K562 (cell line): ENCODE data around the gene ARHGAP42. TPM values are rescaled to one million over a fixed set of nuclear protein-coding genes. Genes with fewer than 3 reads are reported as not detected.

ENCODE experiments used
- CBX2 ChIP-seq: fragments of 200-600 bp; sonication (generic); IDR thresholded peaks from one replicate; pipeline ENCODE4 v1.6.1; 2012; ENCODE audit warnings: mild to moderate bottlenecking, low read length, inconsistent platforms; ENCODE audit not compliant: insufficient read depth, poor library complexity, severe bottlenecking
- CCNT2 ChIP-seq: IDR thresholded peaks from 2 replicates; pipeline ENCODE4 v1.6.1; 2011; ENCODE audit warnings: borderline replicate concordance, low read depth, mild to moderate bottlenecking, moderate library complexity, mixed read lengths, low read length; ENCODE audit not compliant: insufficient read length; ENCODE audit errors: extremely low read depth
- DPF2 ChIP-seq: fragments of 450-650 bp; IDR thresholded peaks from 2 replicates; pipeline ENCODE4 v1.6.1; 2016
- EP300 ChIP-seq: IDR thresholded peaks from 2 replicates; pipeline ENCODE4 v1.6.1; 2012; ENCODE audit warnings: low read length, improper control_type of control experiment
- ETS2 ChIP-seq: IDR thresholded peaks from 2 replicates; pipeline ENCODE4 v1.6.1; 2016; ENCODE audit warnings: borderline replicate concordance, missing genetic modification characterization, mild to moderate bottlenecking, moderate library complexity, missing compliant biosample characterization; ENCODE audit not compliant: poor library complexity, severe bottlenecking
- FUS ChIP-seq: fragments of 200-400 bp; formaldehyde crosslinking; optimal IDR thresholded peaks from 2 replicates; pipeline ENCODE3; 2017; ENCODE audit warnings: low read depth, low read length
- JUNB ChIP-seq: fragments of 450-650 bp; formaldehyde crosslinking; conservative IDR thresholded peaks from 2 replicates; pipeline ENCODE4 v1.4.0; 2020; ENCODE audit warnings: mild to moderate bottlenecking
- JUND ChIP-seq, 2 experiments: IDR thresholded peaks; 2 replicates in 1 of 2; 3 replicates in 1 of 2; pipeline ENCODE4 v1.6.1; 2011; ENCODE audit warnings: borderline replicate concordance in 2 of 2, low read depth in 2 of 2, low read length in 2 of 2, improper control_type of control experiment in 1 of 2, missing biosample characterization in 1 of 2, missing genetic modification characterization in 1 of 2, missing genetic modification reagents in 1 of 2
- KDM1A ChIP-seq, 2 experiments: fragments of 450-650 bp; IDR thresholded peaks; 2 replicates each; pipeline ENCODE4 v1.6.1; 2016; ENCODE audit warnings: mild to moderate bottlenecking in 2 of 2
- NR2F6 ChIP-seq: fragments of 450-650 bp; formaldehyde crosslinking; IDR thresholded peaks from 2 replicates; pipeline ENCODE4 v1.4.0; 2020; ENCODE audit warnings: mild to moderate bottlenecking
- POLR2B ChIP-seq: fragments of 450-650 bp; IDR thresholded peaks from 2 replicates; pipeline ENCODE4 v1.6.1; 2018; ENCODE audit warnings: low read depth; ENCODE audit not compliant: partially characterized antibody
- RAD21 ChIP-seq, 2 experiments: fragments of 250-450 bp in 1 of 2; fragments of 450-650 bp in 1 of 2; sonication (Bioruptor Pico) in 1 of 2; formaldehyde crosslinking in 1 of 2; IDR thresholded peaks in 1 of 2; conservative IDR thresholded peaks in 1 of 2; 2 replicates each; pipeline versions ENCODE4 v1.4.0 to v1.8.0; 2020 to 2022; ENCODE audit warnings: mild to moderate bottlenecking in 2 of 2, moderate library complexity in 1 of 2
- RBM22 ChIP-seq: fragments of 200-400 bp; formaldehyde crosslinking; IDR thresholded peaks from 2 replicates; pipeline ENCODE4 v1.6.1; 2018; ENCODE audit warnings: low read length, low read depth; ENCODE audit not compliant: poor library complexity, severe bottlenecking
- SMARCA4 ChIP-seq: fragments of 450-650 bp; IDR thresholded peaks from 2 replicates; pipeline ENCODE4 v1.6.1; 2016
- SRSF9 ChIP-seq: fragments of 200-400 bp; formaldehyde crosslinking; IDR thresholded peaks from 2 replicates; pipeline ENCODE4 v1.6.1; 2017; ENCODE audit warnings: low read depth, low read length, borderline replicate concordance
- TCFL5 ChIP-seq: fragments of 250-450 bp; sonication (Bioruptor Pico); conservative IDR thresholded peaks from 2 replicates; pipeline ENCODE4 v1.6.1; 2021; ENCODE audit warnings: mild to moderate bottlenecking, moderate library complexity, matching md5 sums
- ZNF224 ChIP-seq: sonication (generic); formaldehyde crosslinking; IDR thresholded peaks from 2 replicates; pipeline ENCODE4 v1.8.0; 2022; ENCODE audit warnings: mild to moderate bottlenecking, missing genetic modification reagents
- ZNF644 ChIP-seq: fragments of 200-800 bp; sonication (Bioruptor generic); IDR thresholded peaks from 2 replicates; pipeline ENCODE4 v1.6.1; 2016; ENCODE audit warnings: low read depth, missing genetic modification characterization, missing compliant biosample characterization
- ZNF695 ChIP-seq: fragments of 450-650 bp; formaldehyde crosslinking; IDR thresholded peaks from 2 replicates; pipeline ENCODE4 v1.4.0; 2020; ENCODE audit warnings: mild to moderate bottlenecking, moderate library complexity
- polyA plus RNA-seq, 8 experiments: library from polyadenylated mRNA; depleted of rRNA in 4 of 8; stranded (reverse) in 5 of 8; unstranded in 3 of 8; fragments of >200 nt; fragmentation: Nextera tagmentation in 2 of 8; fragmentation: Illumina TruSeq in 1 of 8; extraction: Ambion mirVana in 2 of 8; extraction: Trizol in 1 of 8; gene quantifications; 2 replicates each; pipeline versions ENCODE4 v1.2.1 to v1.2.3, GENCODE V29; 2011 to 2014; ENCODE audit warnings: inconsistent platforms in 1 of 8, missing spikeins in 1 of 8
- total RNA-seq, 7 experiments: library from RNA; depleted of rRNA in 6 of 7; stranded (reverse); fragments of >200 nt in 6 of 7; fragmentation: Illumina TruSeq in 2 of 7; extraction: Trizol in 2 of 7; gene quantifications; 2 replicates each; pipeline versions ENCODE4 v1.2.1 to v1.2.3, GENCODE V29; 2011 to 2021; ENCODE audit warnings: low replicate concordance in 1 of 7
- TF ChIP-seq, protein P1 (sequence below): fragments of 250-450 bp; sonication (Bioruptor Pico); IDR thresholded peaks from 2 replicates; pipeline ENCODE4 v1.5.1; 2021; ENCODE audit warnings: mild to moderate bottlenecking
- TF ChIP-seq, protein P2 (sequence below): sonication (generic); formaldehyde crosslinking; IDR thresholded peaks from 2 replicates; pipeline ENCODE4 v1.8.1; 2023; ENCODE audit warnings: mild to moderate bottlenecking, missing genetic modification reagents, moderate library complexity
- TF ChIP-seq, protein P3 (sequence below): sonication (generic); formaldehyde crosslinking; IDR thresholded peaks from 2 replicates; pipeline ENCODE4 v1.8.1; 2023; ENCODE audit warnings: mild to moderate bottlenecking, missing genetic modification reagents
- TF ChIP-seq, protein P4 (sequence below): fragments of 200-800 bp; sonication (Bioruptor generic); IDR thresholded peaks from 2 replicates; pipeline ENCODE4 v1.6.1; 2017; ENCODE audit warnings: missing genetic modification characterization, missing compliant biosample characterization

Gene ARHGAP42
- total and polyA plus RNA-seq, 9 of the 15 experiments (the other 6 are each of a cell fraction or from before 2014, with no cell fraction given) = 0.95 to 6.1 (median 2.4) TPM

DNA sequence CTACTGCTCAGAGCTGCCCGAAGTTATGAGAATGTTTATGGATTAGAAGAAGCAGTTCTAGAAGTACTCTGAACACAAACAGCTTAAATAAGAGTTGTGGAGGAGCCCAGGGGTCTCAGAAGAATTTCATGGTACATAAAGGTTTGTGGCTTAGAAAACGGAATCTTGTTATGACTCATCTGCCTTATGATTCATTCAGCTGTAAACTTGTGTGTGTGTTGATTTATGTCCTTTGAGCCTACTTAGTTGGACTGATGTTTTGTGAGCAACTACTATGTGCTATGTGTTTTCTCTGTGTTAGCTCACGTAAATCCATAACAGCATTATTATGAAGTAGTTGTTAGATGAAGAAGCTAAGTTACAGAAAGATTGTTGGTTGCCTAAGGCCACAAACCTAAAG is 238.8 kb downstream of the ARHGAP42 start (continued):
- TF ChIP-seq, protein P1, sequence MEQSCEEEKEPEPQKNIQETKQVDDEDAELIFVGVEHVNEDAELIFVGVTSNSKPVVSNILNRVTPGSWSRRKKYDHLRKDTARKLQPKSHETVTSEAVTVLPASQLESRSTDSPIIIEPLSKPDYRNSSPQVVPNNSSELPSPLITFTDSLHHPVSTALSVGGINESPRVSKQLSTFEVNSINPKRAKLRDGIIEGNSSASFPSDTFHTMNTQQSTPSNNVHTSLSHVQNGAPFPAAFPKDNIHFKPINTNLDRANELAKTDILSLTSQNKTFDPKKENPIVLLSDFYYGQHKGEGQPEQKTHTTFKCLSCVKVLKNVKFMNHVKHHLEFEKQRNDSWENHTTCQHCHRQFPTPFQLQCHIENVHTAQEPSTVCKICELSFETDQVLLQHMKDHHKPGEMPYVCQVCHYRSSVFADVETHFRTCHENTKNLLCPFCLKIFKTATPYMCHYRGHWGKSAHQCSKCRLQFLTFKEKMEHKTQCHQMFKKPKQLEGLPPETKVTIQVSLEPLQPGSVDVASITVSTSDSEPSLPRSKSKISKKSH (CRISPR knock-in tag) = no peak
- peak; percentile 63; the same call in 1 of the 2 replicates for TF ChIP-seq SMARCA4
- no peak for TF ChIP-seq EP300
- peak; percentile 88 for TF ChIP-seq JUND (IDR thresholded peaks at IDR 0.05; ENCODE audit: borderline replicate concordance, low read depth, low read length)
- peak; percentile 88; the same call in 2 of the 3 replicates for TF ChIP-seq JUND (tag; IDR thresholded peaks at IDR 0.05; ENCODE audit: borderline replicate concordance, low read depth, low read length)
- TF ChIP-seq JUNB (CRISPR knock-in tag) = 0 out of 2 replicates have a peak, but pooled peaks have one; percentile 8
- TF ChIP-seq, protein P2, sequence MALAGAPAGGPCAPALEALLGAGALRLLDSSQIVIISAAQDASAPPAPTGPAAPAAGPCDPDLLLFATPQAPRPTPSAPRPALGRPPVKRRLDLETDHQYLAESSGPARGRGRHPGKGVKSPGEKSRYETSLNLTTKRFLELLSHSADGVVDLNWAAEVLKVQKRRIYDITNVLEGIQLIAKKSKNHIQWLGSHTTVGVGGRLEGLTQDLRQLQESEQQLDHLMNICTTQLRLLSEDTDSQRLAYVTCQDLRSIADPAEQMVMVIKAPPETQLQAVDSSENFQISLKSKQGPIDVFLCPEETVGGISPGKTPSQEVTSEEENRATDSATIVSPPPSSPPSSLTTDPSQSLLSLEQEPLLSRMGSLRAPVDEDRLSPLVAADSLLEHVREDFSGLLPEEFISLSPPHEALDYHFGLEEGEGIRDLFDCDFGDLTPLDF (CRISPR knock-in tag) = no peak
- TF ChIP-seq SRSF9 = no peak
- TF ChIP-seq RBM22 = no peak
- no peak for TF ChIP-seq ZNF224 (CRISPR knock-in tag)
- no peak for TF ChIP-seq TCFL5 (CRISPR knock-in tag)
- TF ChIP-seq, protein P3, sequence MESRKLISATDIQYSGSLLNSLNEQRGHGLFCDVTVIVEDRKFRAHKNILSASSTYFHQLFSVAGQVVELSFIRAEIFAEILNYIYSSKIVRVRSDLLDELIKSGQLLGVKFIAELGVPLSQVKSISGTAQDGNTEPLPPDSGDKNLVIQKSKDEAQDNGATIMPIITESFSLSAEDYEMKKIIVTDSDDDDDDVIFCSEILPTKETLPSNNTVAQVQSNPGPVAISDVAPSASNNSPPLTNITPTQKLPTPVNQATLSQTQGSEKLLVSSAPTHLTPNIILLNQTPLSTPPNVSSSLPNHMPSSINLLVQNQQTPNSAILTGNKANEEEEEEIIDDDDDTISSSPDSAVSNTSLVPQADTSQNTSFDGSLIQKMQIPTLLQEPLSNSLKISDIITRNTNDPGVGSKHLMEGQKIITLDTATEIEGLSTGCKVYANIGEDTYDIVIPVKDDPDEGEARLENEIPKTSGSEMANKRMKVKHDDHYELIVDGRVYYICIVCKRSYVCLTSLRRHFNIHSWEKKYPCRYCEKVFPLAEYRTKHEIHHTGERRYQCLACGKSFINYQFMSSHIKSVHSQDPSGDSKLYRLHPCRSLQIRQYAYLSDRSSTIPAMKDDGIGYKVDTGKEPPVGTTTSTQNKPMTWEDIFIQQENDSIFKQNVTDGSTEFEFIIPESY (CRISPR knock-in tag) = no peak
- no peak for TF ChIP-seq ZNF695 (CRISPR knock-in tag)
- TF ChIP-seq KDM1A (IDR thresholded peaks at IDR 0.05) = peak in 1 of 2 experiments; percentile 66; a peak in 2 of 4 replicates
- no peak for TF ChIP-seq RAD21 (CRISPR knock-in tag; conservative IDR thresholded peaks at IDR 0.05 in 1 of 2, IDR thresholded peaks at IDR 0.05 in 1 of 2)
- TF ChIP-seq, protein P4, sequence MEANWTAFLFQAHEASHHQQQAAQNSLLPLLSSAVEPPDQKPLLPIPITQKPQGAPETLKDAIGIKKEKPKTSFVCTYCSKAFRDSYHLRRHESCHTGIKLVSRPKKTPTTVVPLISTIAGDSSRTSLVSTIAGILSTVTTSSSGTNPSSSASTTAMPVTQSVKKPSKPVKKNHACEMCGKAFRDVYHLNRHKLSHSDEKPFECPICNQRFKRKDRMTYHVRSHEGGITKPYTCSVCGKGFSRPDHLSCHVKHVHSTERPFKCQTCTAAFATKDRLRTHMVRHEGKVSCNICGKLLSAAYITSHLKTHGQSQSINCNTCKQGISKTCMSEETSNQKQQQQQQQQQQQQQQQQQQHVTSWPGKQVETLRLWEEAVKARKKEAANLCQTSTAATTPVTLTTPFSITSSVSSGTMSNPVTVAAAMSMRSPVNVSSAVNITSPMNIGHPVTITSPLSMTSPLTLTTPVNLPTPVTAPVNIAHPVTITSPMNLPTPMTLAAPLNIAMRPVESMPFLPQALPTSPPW (CRISPR knock-in tag) = no peak
- TF ChIP-seq CCNT2 = no peak
- peak; percentile 60; the same call in 1 of the 2 replicates for TF ChIP-seq DPF2
- TF ChIP-seq POLR2B = no peak
- TF ChIP-seq FUS = no peak
- TF ChIP-seq ETS2 (tag) = no peak
- TF ChIP-seq CBX2 = no peak
- TF ChIP-seq ZNF644 (tag) = no peak
- TF ChIP-seq NR2F6 (CRISPR knock-in tag) = no peak
